GM23338 (cell line): Measurements from ENCODE around the gene PRKCH. TPM values are rescaled to one million over a fixed set of nuclear protein-coding genes. Genes with fewer than 3 reads are reported as not detected.

ENCODE experiments used
- ATAC-seq: fragments of 200-7000 bp; cut with Tn5 transposase; 3 replicates; pipeline ENCODE4 v1.9.1; 2020
- DNase-seq: peaks from one replicate; pipeline ENCODE4 v3.0.0-alpha.2; 2015; ENCODE audit warnings: low spot score
- H2AFZ ChIP-seq: fragments of 200-600 bp; sonication (generic); 2 replicates; pipeline ENCODE4 v1.8.0; 2016; ENCODE audit warnings: antibody characterized with exemption, mild to moderate bottlenecking, moderate library complexity
- H3F3A ChIP-seq: fragments of 200-600 bp; sonication (generic); replicated peaks from 2 replicates; pipeline ENCODE4 v1.8.0; 2017; ENCODE audit warnings: antibody characterized with exemption, mixed run types, low read depth
- H3K27ac ChIP-seq: fragments of 200-600 bp; sonication (generic); 2 replicates; pipeline ENCODE4 v1.6.1; 2016; ENCODE audit warnings: low read depth
- H3K27me3 ChIP-seq: fragments of 200-600 bp; sonication (generic); 2 replicates; pipeline ENCODE4 v1.8.0; 2016; ENCODE audit warnings: mild to moderate bottlenecking, mixed run types, moderate library complexity; ENCODE audit not compliant: insufficient read depth
- H3K36me3 ChIP-seq: fragments of 200-600 bp; sonication (generic); 2 replicates; pipeline ENCODE4 v1.8.0; 2016; ENCODE audit warnings: mild to moderate bottlenecking; ENCODE audit not compliant: insufficient read depth
- H3K4me1 ChIP-seq: fragments of 200-600 bp; sonication (generic); 2 replicates; pipeline ENCODE4 v1.8.0; 2016; ENCODE audit warnings: mild to moderate bottlenecking, moderate library complexity; ENCODE audit not compliant: insufficient read depth
- H3K4me2 ChIP-seq: fragments of 200-600 bp; sonication (generic); 2 replicates; pipeline ENCODE4 v1.7.1; 2017; ENCODE audit warnings: mixed run types
- H3K4me3 ChIP-seq: fragments of 200-600 bp; sonication (generic); 2 replicates; pipeline ENCODE4 v1.6.1; 2016; ENCODE audit warnings: mixed run types
- H3K79me2 ChIP-seq: fragments of 200-600 bp; sonication (generic); replicated peaks from 2 replicates; pipeline ENCODE4 v1.8.0; 2017; ENCODE audit warnings: mild to moderate bottlenecking; ENCODE audit not compliant: insufficient read depth
- H3K9me2 ChIP-seq: fragments of 200-600 bp; sonication (generic); 2 replicates; pipeline ENCODE4 v1.8.0; 2017; ENCODE audit not compliant: insufficient read depth
- H4K20me1 ChIP-seq: fragments of 200-600 bp; sonication (generic); replicated peaks from 2 replicates; pipeline ENCODE4 v1.8.0; 2017; ENCODE audit warnings: mild to moderate bottlenecking; ENCODE audit not compliant: insufficient read depth
- H3K27ac Mint-ChIP-seq: 2 replicates; pipeline ENCODE4 v1.8.0; 2020; ENCODE audit warnings: inconsistent platforms, mild to moderate bottlenecking, moderate library complexity, mixed read lengths
- H3K27me3 Mint-ChIP-seq: 3 replicates; pipeline ENCODE4 v1.8.0; 2022; ENCODE audit warnings: low read depth, mild to moderate bottlenecking, moderate library complexity, mixed read lengths, inconsistent platforms; ENCODE audit not compliant: insufficient read depth, poor library complexity
- H3K36me3 Mint-ChIP-seq: 3 replicates; pipeline ENCODE4 v1.8.0; 2021; ENCODE audit warnings: low read depth, mild to moderate bottlenecking, inconsistent platforms, moderate library complexity, mixed read lengths
- H3K4me1 Mint-ChIP-seq: 3 replicates; pipeline ENCODE4 v1.8.0; 2020; ENCODE audit warnings: mild to moderate bottlenecking, inconsistent platforms, mixed read lengths
- H3K4me3 Mint-ChIP-seq: 3 replicates; pipeline ENCODE4 v1.8.0; 2021; ENCODE audit warnings: moderate library complexity, mild to moderate bottlenecking, inconsistent platforms, mixed read lengths
- H3K9me3 Mint-ChIP-seq: 3 replicates; pipeline ENCODE4 v1.8.0; 2020; ENCODE audit warnings: moderate library complexity, mild to moderate bottlenecking, inconsistent platforms, mixed read lengths
- CREB1 ChIP-seq: fragments of 250-450 bp; sonication (Bioruptor Pico); IDR thresholded peaks from 2 replicates; pipeline ENCODE4 v1.5.0; 2020; ENCODE audit warnings: low read depth, mild to moderate bottlenecking, moderate library complexity
- ETS1 ChIP-seq: IDR thresholded peaks from 2 replicates; pipeline ENCODE4 v1.6.1; 2016; ENCODE audit warnings: antibody characterized with exemption
- EZH2 ChIP-seq: fragments of 200-600 bp; sonication (generic); IDR thresholded peaks from one replicate; pipeline ENCODE4 v1.8.0; 2017; ENCODE audit warnings: antibody characterized with exemption, mild to moderate bottlenecking, low read depth; ENCODE audit not compliant: unreplicated experiment
- JUNB ChIP-seq: IDR thresholded peaks from one replicate; pipeline ENCODE4 v1.6.1; 2016; ENCODE audit warnings: antibody characterized with exemption; ENCODE audit not compliant: unreplicated experiment
- NANOG ChIP-seq: IDR thresholded peaks from 2 replicates; pipeline ENCODE4 v1.6.1; 2016; ENCODE audit warnings: antibody characterized with exemption, borderline replicate concordance
- POLR2AphosphoS5 ChIP-seq: IDR thresholded peaks from 2 replicates; pipeline ENCODE4 v1.6.1; 2016; ENCODE audit warnings: antibody characterized with exemption, low read depth
- ZNF331 ChIP-seq: fragments of 250-450 bp; sonication (Bioruptor Pico); IDR thresholded peaks from 2 replicates; pipeline ENCODE4 v1.5.0; 2020; ENCODE audit warnings: low read depth, mild to moderate bottlenecking, moderate library complexity
- ZNF462 ChIP-seq: fragments of 250-450 bp; sonication (Bioruptor Pico); IDR thresholded peaks from 2 replicates; pipeline ENCODE4 v1.5.0; 2020; ENCODE audit warnings: mild to moderate bottlenecking, moderate library complexity
- polyA plus RNA-seq: library from polyadenylated mRNA; unstranded; fragments of >200 nt; fragmentation: Nextera tagmentation; extraction: Ambion mirVana; gene quantifications from 2 replicates; pipeline ENCODE4 v1.2.1, GENCODE V29; 2016
- total RNA-seq: library from RNA; depleted of rRNA; stranded (reverse); fragments of >200 nt; shearing (Covaris generic); gene quantifications from 2 replicates; pipeline ENCODE4 v1.2.3, GENCODE V29; 2014

PRKCH gene
- total and polyA plus RNA-seq, 2 experiments from 2014 or later, result 5.4 to 10.1 TPM

GRCh38 chr14:61376314-61376713 is 54.9 kb downstream of the PRKCH start:
- Histone ChIP-seq H3K4me3 (no peak overlapping the region), H3K4me1 (no peaks in the 10 kb centered on the region), H3K27ac (no peak overlapping the region), H3K36me3 (peaks cover 6% of the 10 kb centered on the region; the same call in 1 of the 2 replicates), H2AFZ (no peak overlapping the region), H3K79me2 (no peaks in the 10 kb centered on the region), H3K9me2 (peaks cover 13% of the 10 kb centered on the region), H3K4me2 (no peak overlapping the region), H3F3A (no peaks in the 10 kb centered on the region), H4K20me1 (no peaks in the 10 kb centered on the region), H3K27me3 (no peaks in the 10 kb centered on the region)
- ATAC-seq, result no peak
- Mint-ChIP-seq H3K27ac (no peak overlapping the region), H3K27me3 (peaks cover 4% of the 10 kb centered on the region), H3K9me3 (peaks cover 42% of the 10 kb centered on the region), H3K36me3 (peaks cover 37% of the 10 kb centered on the region), H3K4me1 (0 out of 3 replicates have a peak, but pooled peaks cover 2% of the 10 kb centered on the region), H3K4me3 (no peak overlapping the region)
- DNase-seq, result no peak
- TF ChIP-seq JUNB (no peak), NANOG (no peak), CREB1 (no peak)

GRCh38 chr14:61377749-61378148 is 56.4 kb downstream of the PRKCH start:
- Histone ChIP-seq H3F3A (no peaks in the 10 kb centered on the region), H3K4me3 (no peak overlapping the region), H3K27me3 (no peaks in the 10 kb centered on the region), H3K9me2 (peaks cover 13% of the 10 kb centered on the region), H3K27ac (no peak overlapping the region), H3K79me2 (no peaks in the 10 kb centered on the region), H4K20me1 (no peaks in the 10 kb centered on the region), H2AFZ (no peak overlapping the region), H3K36me3 (peaks cover 6% of the 10 kb centered on the region; the same call in 1 of the 2 replicates), H3K4me2 (no peak overlapping the region), H3K4me1 (no peaks in the 10 kb centered on the region)
- Mint-ChIP-seq H3K27ac (no peak overlapping the region), H3K9me3 (peaks cover 37% of the 10 kb centered on the region), H3K4me1 (0 out of 3 replicates have a peak, but pooled peaks cover 2% of the 10 kb centered on the region), H3K4me3 (no peak overlapping the region), H3K36me3 (peaks cover 33% of the 10 kb centered on the region), H3K27me3 (peaks cover 4% of the 10 kb centered on the region)
- DNase-seq, result no peak
- no peak for TF ChIP-seq CREB1
- no peak for TF ChIP-seq ETS1
- ATAC-seq, result no peak

GRCh38 chr14:61379639-61380184 is 58.3 kb downstream of the PRKCH start:
- no peaks in the 10 kb centered on the region for H3K4me1 ChIP-seq
- DNase-seq, result no peak
- no peaks in the 10 kb centered on the region for H4K20me1 ChIP-seq
- no peaks in the 10 kb centered on the region for H3F3A ChIP-seq
- no peak for ATAC-seq
- H3K27me3 Mint-ChIP-seq, result peaks cover 1% of the 10 kb centered on the region
- H3K27ac Mint-ChIP-seq, result no peak overlapping the region
- 0 out of 3 replicates have a peak, but pooled peaks cover 2% of the 10 kb centered on the region for H3K4me1 Mint-ChIP-seq
- H3K4me2 ChIP-seq, result no peak overlapping the region
- H3K36me3 Mint-ChIP-seq, result peaks cover 15% of the 10 kb centered on the region
- no peak overlapping the region for H3K27ac ChIP-seq
- no peak overlapping the region for H2AFZ ChIP-seq
- H3K4me3 Mint-ChIP-seq, result no peak overlapping the region
- no peak overlapping the region for H3K4me3 ChIP-seq
- peaks cover 13% of the 10 kb centered on the region for H3K9me2 ChIP-seq
- no peaks in the 10 kb centered on the region for H3K27me3 ChIP-seq
- H3K36me3 ChIP-seq, result 0 out of 2 replicates have a peak, but pooled peaks cover 2% of the 10 kb centered on the region
- H3K9me3 Mint-ChIP-seq, result peaks cover 17% of the 10 kb centered on the region
- H3K79me2 ChIP-seq, result no peaks in the 10 kb centered on the region
- TF ChIP-seq CREB1, result no peak
- TF ChIP-seq EZH2, result no peak
- TF ChIP-seq JUNB, result no peak
- TF ChIP-seq ZNF331, result no peak
- TF ChIP-seq POLR2AphosphoS5, result no peak
- no peak for TF ChIP-seq ZNF462 (CRISPR knock-in tag)
- TF ChIP-seq ETS1, result no peak
